PC-3 (cell line): ENCODE measurements around the gene AFMID. TPM values are rescaled to one million over a fixed set of nuclear protein-coding genes. Genes with fewer than 3 reads are reported as not detected.

Source experiments
- ATAC-seq: fragments of 200-7000 bp; cut with Tn5 transposase; 2 replicates; pipeline ENCODE4 v1.9.1; 2020; ENCODE audit warnings: mild to moderate bottlenecking, moderate library complexity
- BruUV-seq: library from RNA; stranded (reverse); fragments of 400-500 nt; replicated peaks from 2 replicates; lab custom pipeline; 2021; lab: Mats Ljungman, UMichigan
- CTCF ChIA-PET: fragments of 300-600 bp; sonication (Branson Sonifier 250); formaldehyde crosslinking; loops from one replicate; lab custom pipeline; 2022; ENCODE audit warnings: antibody characterized with exemption; lab: Charles Lee
- POLR2A ChIA-PET: fragments of 300-600 bp; sonication (Branson Sonifier 250); formaldehyde crosslinking; loops from one replicate; lab custom pipeline; 2022; ENCODE audit warnings: antibody characterized with exemption; ENCODE audit not compliant: unreplicated experiment; lab: Charles Lee
- DNase-seq: peaks from one replicate; pipeline ENCODE4 v3.0.0-alpha.2; 2015
- H2AFZ ChIP-seq: fragments of 300-600 bp; sonication (generic); 2 replicates; pipeline ENCODE4 v1.6.0; 2016; ENCODE audit warnings: antibody characterized with exemption, low read length
- H3F3A ChIP-seq: fragments of 300-600 bp; sonication (generic); one replicate; pipeline ENCODE4 v1.6.0; 2017; ENCODE audit warnings: antibody characterized with exemption, low read length, control low read depth, mild to moderate bottlenecking; ENCODE audit not compliant: unreplicated experiment
- H3K27ac ChIP-seq: fragments of 300-600 bp; sonication (generic); 2 replicates; pipeline ENCODE4 v1.5.1; 2016; ENCODE audit warnings: mild to moderate bottlenecking, low read length
- H3K27me3 ChIP-seq: fragments of 300-600 bp; sonication (generic); 2 replicates; pipeline ENCODE4 v1.6.1; 2016; ENCODE audit warnings: low read length, mixed read lengths
- H3K36me3 ChIP-seq: fragments of 300-600 bp; sonication (generic); 2 replicates; pipeline ENCODE4 v1.6.1; 2016; ENCODE audit warnings: low read depth, mixed run types, low read length, mixed read lengths
- H3K4me1 ChIP-seq: fragments of 300-600 bp; sonication (generic); 2 replicates; pipeline ENCODE4 v1.5.1; 2016; ENCODE audit warnings: low read length; ENCODE audit not compliant: insufficient read depth
- H3K4me2 ChIP-seq: fragments of 300-600 bp; sonication (generic); 2 replicates; pipeline ENCODE4 v1.6.0; 2016; ENCODE audit warnings: low read length
- H3K4me3 ChIP-seq: fragments of 300-600 bp; sonication (generic); 2 replicates; pipeline ENCODE4 v1.5.1; 2016; ENCODE audit warnings: mild to moderate bottlenecking, low read length, mixed read lengths
- H3K79me2 ChIP-seq: fragments of 300-600 bp; sonication (generic); 2 replicates; pipeline ENCODE4 v1.6.1; 2017; ENCODE audit warnings: low read length, mixed read lengths
- H3K9ac ChIP-seq: fragments of 300-600 bp; sonication (generic); 2 replicates; pipeline ENCODE4 v1.6.0; 2016; ENCODE audit warnings: mild to moderate bottlenecking, low read length
- H3K9me2 ChIP-seq: fragments of 300-600 bp; sonication (generic); replicated peaks from 2 replicates; pipeline ENCODE4 v1.6.1; 2016; ENCODE audit warnings: mixed run types, low read length, mixed read lengths
- H3K9me3 ChIP-seq: fragments of 300-600 bp; sonication (generic); 2 replicates; pipeline ENCODE4 v1.6.1; 2016; ENCODE audit warnings: low read length, mixed read lengths
- H4K20me1 ChIP-seq: fragments of 300-600 bp; sonication (generic); 2 replicates; pipeline ENCODE4 v1.6.1; 2016; ENCODE audit warnings: low read length, mixed read lengths
- EZH2 ChIP-seq: fragments of 300-600 bp; sonication (generic); IDR thresholded peaks from one replicate; pipeline ENCODE4 v1.6.1; 2017; ENCODE audit warnings: antibody characterized with exemption, mild to moderate bottlenecking, low read length; ENCODE audit not compliant: unreplicated experiment
- EZH2phosphoT487 ChIP-seq: fragments of 300-600 bp; sonication (generic); IDR thresholded peaks from 2 replicates; pipeline ENCODE4 v1.6.1; 2018; ENCODE audit warnings: mild to moderate bottlenecking, antibody characterized with exemption, low read length, borderline replicate concordance
- intact Hi-C: fragments of 100-400 bp; cut with micrococcal nuclease; formaldehyde crosslinking; loops from 2 replicates; pipeline ENCODE4 v1.9.0; 2023
- total RNA-seq: library from RNA; depleted of rRNA; stranded (reverse); fragments of >200 nt; gene quantifications from 2 replicates; pipeline ENCODE4 v1.2.3, GENCODE V29; 2014
- TF ChIP-seq, protein P1 (sequence below): fragments of 300-600 bp; sonication (generic); conservative IDR thresholded peaks from 2 replicates; pipeline ENCODE4 v1.5.1; 2017; ENCODE audit warnings: antibody characterized with exemption, low read depth, mild to moderate bottlenecking, low read length

Gene AFMID
- total RNA-seq, 1 experiment from 2014 or later, result 58.9 TPM

GRCh38 chr17:78230996-78231935 lies 44.1 kb downstream of the AFMID start, which contains the start of gene TMEM235:
TMEM235 (plus strand) TSS chr17:78231631; CDS start chr17:78232024, 393 bp downstream.
- intact Hi-C loops, result no loop called here
- H3K9me3 ChIP-seq, result no peaks in the 10 kb centered on the region
- CTCF ChIA-PET, result no interaction called here
- H3K36me3 ChIP-seq, result no peaks in the 10 kb centered on the region
- no TSS peak for BruUV-seq
- H3K79me2 ChIP-seq, result no peaks in the 10 kb centered on the region
- H3K27me3 ChIP-seq, result peaks cover 3% of the 10 kb centered on the region; the same call in 1 of the 2 replicates
- no peak within 1 kb of the TSS for H3K4me3 ChIP-seq
- no peaks in the 10 kb centered on the region for H3K9me2 ChIP-seq
- no peaks in the 10 kb centered on the region for H4K20me1 ChIP-seq
- no peak within 1 kb of the TSS for H3K27ac ChIP-seq
- no peak within 1 kb of the TSS for H3K4me2 ChIP-seq
- no peak within 1 kb of the TSS for H2AFZ ChIP-seq
- H3K9ac ChIP-seq, result no peak within 1 kb of the TSS
- POLR2A ChIA-PET, result no interaction called here
- no peaks in the 10 kb centered on the region for H3F3A ChIP-seq
- DNase-seq (no peak), ATAC-seq (no peak)
- TF ChIP-seq, protein P1, sequence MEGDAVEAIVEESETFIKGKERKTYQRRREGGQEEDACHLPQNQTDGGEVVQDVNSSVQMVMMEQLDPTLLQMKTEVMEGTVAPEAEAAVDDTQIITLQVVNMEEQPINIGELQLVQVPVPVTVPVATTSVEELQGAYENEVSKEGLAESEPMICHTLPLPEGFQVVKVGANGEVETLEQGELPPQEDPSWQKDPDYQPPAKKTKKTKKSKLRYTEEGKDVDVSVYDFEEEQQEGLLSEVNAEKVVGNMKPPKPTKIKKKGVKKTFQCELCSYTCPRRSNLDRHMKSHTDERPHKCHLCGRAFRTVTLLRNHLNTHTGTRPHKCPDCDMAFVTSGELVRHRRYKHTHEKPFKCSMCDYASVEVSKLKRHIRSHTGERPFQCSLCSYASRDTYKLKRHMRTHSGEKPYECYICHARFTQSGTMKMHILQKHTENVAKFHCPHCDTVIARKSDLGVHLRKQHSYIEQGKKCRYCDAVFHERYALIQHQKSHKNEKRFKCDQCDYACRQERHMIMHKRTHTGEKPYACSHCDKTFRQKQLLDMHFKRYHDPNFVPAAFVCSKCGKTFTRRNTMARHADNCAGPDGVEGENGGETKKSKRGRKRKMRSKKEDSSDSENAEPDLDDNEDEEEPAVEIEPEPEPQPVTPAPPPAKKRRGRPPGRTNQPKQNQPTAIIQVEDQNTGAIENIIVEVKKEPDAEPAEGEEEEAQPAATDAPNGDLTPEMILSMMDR, result no peak
- TF ChIP-seq EZH2phosphoT487 (no peak), EZH2 (no peak)
- H3K4me1 ChIP-seq, result peaks cover 8% of the 10 kb centered on the region; the same call in 1 of the 2 replicates

GRCh38 chr17:78231991-78232858 lies 45.1 kb downstream of the AFMID start:
- no TSS peak for BruUV-seq
- peak; percentile 29; the same call in 1 of the 2 replicates for ATAC-seq

More at GRCh38 chr17:78231991-78232858, 45.1 kb downstream of the AFMID start:
- 0 out of 2 replicates have a peak, but pooled peaks cover under 1% of the 10 kb centered on the region for H3K4me1 ChIP-seq
- H3K9me3 ChIP-seq, result no peaks in the 10 kb centered on the region
- no peaks in the 10 kb centered on the region for H3K9me2 ChIP-seq
- H2AFZ ChIP-seq, result no peak overlapping the region
- no peak overlapping the region for H3K4me3 ChIP-seq
- no peaks in the 10 kb centered on the region for H3K79me2 ChIP-seq
- POLR2A ChIA-PET, result no interaction called here
- CTCF ChIA-PET, result no interaction called here
- no peak for TF ChIP-seq EZH2
- TF ChIP-seq, protein P1, result no peak
- TF ChIP-seq EZH2phosphoT487, result no peak
- H4K20me1 ChIP-seq, result no peaks in the 10 kb centered on the region
- H3K27ac ChIP-seq, result no peak overlapping the region
- no peak overlapping the region for H3K9ac ChIP-seq
- no peak for DNase-seq
- intact Hi-C loops, result no loop called here
- no peaks in the 10 kb centered on the region for H3K36me3 ChIP-seq
- H3K4me2 ChIP-seq, result no peak overlapping the region
- H3K27me3 ChIP-seq, result peaks cover 3% of the 10 kb centered on the region; the same call in 1 of the 2 replicates
- H3F3A ChIP-seq, result no peaks in the 10 kb centered on the region
